ENCODE measurements around the gene LY6G5C.

LY6G5C gene

GRCh38 chr6:31639449-31639861 lies 41.4 kb downstream of the LY6G5C start:
- Histone ChIP-seq H2AFZ (ENCODE audit: low read depth) (no peak overlapping the region), H4K20me1 (ENCODE audit: insufficient read depth) (no peaks in the 10 kb centered on the region), H3K36me3 (ENCODE audit: insufficient read depth) (peaks cover 1% of the 10 kb centered on the region; the same call in 1 of the 2 replicates), H3K27ac (no peak overlapping the region), H3K27me3 (ENCODE audit: insufficient read depth, low read depth) (no peaks in the 10 kb centered on the region), H3K4me2 (no peak overlapping the region), H3K4me1 (ENCODE audit: low read depth, poor library complexity, severe bottlenecking) (no peaks in the 10 kb centered on the region), H3K4me3 (IDR thresholded peaks at IDR 0.05; ENCODE audit: insufficient read depth, low read depth, low read length) (no peak overlapping the region), H3K79me2 (ENCODE audit: insufficient read depth, low read depth) (no peaks in the 10 kb centered on the region), H3K9ac (no peak overlapping the region)
- TF ChIP-seq, protein P1, sequence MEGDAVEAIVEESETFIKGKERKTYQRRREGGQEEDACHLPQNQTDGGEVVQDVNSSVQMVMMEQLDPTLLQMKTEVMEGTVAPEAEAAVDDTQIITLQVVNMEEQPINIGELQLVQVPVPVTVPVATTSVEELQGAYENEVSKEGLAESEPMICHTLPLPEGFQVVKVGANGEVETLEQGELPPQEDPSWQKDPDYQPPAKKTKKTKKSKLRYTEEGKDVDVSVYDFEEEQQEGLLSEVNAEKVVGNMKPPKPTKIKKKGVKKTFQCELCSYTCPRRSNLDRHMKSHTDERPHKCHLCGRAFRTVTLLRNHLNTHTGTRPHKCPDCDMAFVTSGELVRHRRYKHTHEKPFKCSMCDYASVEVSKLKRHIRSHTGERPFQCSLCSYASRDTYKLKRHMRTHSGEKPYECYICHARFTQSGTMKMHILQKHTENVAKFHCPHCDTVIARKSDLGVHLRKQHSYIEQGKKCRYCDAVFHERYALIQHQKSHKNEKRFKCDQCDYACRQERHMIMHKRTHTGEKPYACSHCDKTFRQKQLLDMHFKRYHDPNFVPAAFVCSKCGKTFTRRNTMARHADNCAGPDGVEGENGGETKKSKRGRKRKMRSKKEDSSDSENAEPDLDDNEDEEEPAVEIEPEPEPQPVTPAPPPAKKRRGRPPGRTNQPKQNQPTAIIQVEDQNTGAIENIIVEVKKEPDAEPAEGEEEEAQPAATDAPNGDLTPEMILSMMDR (conservative IDR thresholded peaks at IDR 0.05; ENCODE audit: low read depth, low read length) = no peak

GRCh38 chr6:31639043-31639442 lies 41.8 kb downstream of the LY6G5C start:
- Histone ChIP-seq H3K9ac (no peak overlapping the region), H3K4me1 (ENCODE audit: low read depth, poor library complexity, severe bottlenecking) (no peaks in the 10 kb centered on the region), H3K27me3 (ENCODE audit: insufficient read depth, low read depth) (no peaks in the 10 kb centered on the region), H2AFZ (ENCODE audit: low read depth) (no peak overlapping the region), H3K79me2 (ENCODE audit: insufficient read depth, low read depth) (no peaks in the 10 kb centered on the region), H4K20me1 (ENCODE audit: insufficient read depth) (no peaks in the 10 kb centered on the region), H3K4me2 (no peak overlapping the region), H3K36me3 (ENCODE audit: insufficient read depth) (peaks cover 5% of the 10 kb centered on the region; the same call in 1 of the 2 replicates), H3K27ac (no peak overlapping the region), H3K4me3 (IDR thresholded peaks at IDR 0.05; ENCODE audit: insufficient read depth, low read depth, low read length) (no peak overlapping the region)
- TF ChIP-seq, protein P1 (conservative IDR thresholded peaks at IDR 0.05; ENCODE audit: low read depth, low read length) = no peak

DNA sequence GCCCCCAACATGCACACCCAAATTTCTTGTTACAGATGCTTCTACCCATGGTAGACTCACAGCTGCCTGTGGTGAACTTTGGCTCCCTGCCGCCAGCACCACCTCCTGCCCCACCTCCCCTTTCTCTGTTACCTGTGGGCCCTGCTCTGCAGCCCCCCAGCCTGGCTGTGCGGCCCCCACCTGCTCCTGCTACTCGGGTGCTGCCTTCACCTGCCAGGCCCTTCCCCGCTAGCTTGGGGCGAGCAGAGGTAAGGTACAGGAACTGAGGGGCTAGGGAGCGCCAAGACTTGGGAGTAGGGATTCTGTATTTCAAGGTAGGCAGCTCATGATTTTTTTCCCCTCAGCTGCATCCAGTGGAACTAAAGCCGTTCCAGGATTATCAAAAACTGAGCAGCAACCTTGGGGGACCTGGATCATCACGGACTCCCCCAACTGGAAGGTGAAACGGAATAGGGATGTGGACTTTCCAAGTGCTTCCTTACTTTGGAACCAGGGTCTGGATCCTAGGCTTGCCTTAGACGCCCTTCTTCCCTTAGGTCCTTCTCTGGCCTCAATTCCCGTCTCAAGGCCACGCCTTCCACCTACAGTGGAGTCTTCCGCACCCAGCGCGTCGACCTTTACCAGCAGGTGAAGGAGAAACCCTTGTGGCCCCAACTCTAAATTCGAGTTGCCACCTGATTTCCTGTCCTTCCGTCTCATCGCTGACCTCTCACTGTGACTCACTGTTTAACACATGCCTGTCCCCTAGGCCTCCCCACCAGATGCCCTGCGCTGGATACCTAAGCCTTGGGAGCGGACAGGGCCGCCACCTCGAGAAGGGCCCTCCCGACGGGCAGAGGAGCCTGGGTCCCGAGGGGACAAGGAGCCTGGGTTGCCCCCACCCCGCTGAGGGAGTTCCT lies 43.9 kb downstream of the LY6G5C start:
- Histone ChIP-seq H2AFZ (ENCODE audit: low read depth) (no peak overlapping the region), H3K27me3 (ENCODE audit: insufficient read depth, low read depth) (no peaks in the 10 kb centered on the region), H3K4me3 (IDR thresholded peaks at IDR 0.05; ENCODE audit: insufficient read depth, low read depth, low read length) (no peak overlapping the region), H3K27ac (no peak overlapping the region), H3K4me1 (ENCODE audit: low read depth, poor library complexity, severe bottlenecking) (no peaks in the 10 kb centered on the region), H3K36me3 (ENCODE audit: insufficient read depth) (peaks cover 6% of the 10 kb centered on the region; the same call in 1 of the 2 replicates), H3K9ac (no peak overlapping the region), H4K20me1 (ENCODE audit: insufficient read depth) (no peaks in the 10 kb centered on the region), H3K79me2 (ENCODE audit: insufficient read depth, low read depth) (no peaks in the 10 kb centered on the region), H3K4me2 (no peak overlapping the region)
- TF ChIP-seq, protein P1 (conservative IDR thresholded peaks at IDR 0.05; ENCODE audit: low read depth, low read length) = no peak

GRCh38 chr6:31634969-31635575 lies 45.8 kb downstream of the LY6G5C start:
- Histone ChIP-seq H3K4me1 (ENCODE audit: low read depth, poor library complexity, severe bottlenecking) (no peaks in the 10 kb centered on the region), H3K79me2 (ENCODE audit: insufficient read depth, low read depth) (no peaks in the 10 kb centered on the region), H3K36me3 (ENCODE audit: insufficient read depth) (peaks cover 8% of the 10 kb centered on the region; the same call in 1 of the 2 replicates), H3K27me3 (ENCODE audit: insufficient read depth, low read depth) (no peaks in the 10 kb centered on the region), H3K9ac (no peak overlapping the region), H3K27ac (no peak overlapping the region), H4K20me1 (ENCODE audit: insufficient read depth) (no peaks in the 10 kb centered on the region), H3K4me2 (no peak overlapping the region), H2AFZ (ENCODE audit: low read depth) (no peak overlapping the region), H3K4me3 (IDR thresholded peaks at IDR 0.05; ENCODE audit: insufficient read depth, low read depth, low read length) (no peak overlapping the region)
- TF ChIP-seq, protein P1 (conservative IDR thresholded peaks at IDR 0.05; ENCODE audit: low read depth, low read length) = no peak
